Measurements from ENCODE around the gene SLC9A8. TPM values are rescaled to one million over a fixed set of nuclear protein-coding genes. Genes with fewer than 3 reads are reported as not detected.

Gene SLC9A8
- total and polyA plus RNA-seq, 9 of the 15 experiments (the other 6 are each of a cell fraction or from before 2014, with no cell fraction given): 0.56 to 9.7 (median 5.0) TPM

GRCh38 chr20:49762940-49763766 is 49.5 kb upstream of the SLC9A8 start (continued):
- TF ChIP-seq, protein P1, sequence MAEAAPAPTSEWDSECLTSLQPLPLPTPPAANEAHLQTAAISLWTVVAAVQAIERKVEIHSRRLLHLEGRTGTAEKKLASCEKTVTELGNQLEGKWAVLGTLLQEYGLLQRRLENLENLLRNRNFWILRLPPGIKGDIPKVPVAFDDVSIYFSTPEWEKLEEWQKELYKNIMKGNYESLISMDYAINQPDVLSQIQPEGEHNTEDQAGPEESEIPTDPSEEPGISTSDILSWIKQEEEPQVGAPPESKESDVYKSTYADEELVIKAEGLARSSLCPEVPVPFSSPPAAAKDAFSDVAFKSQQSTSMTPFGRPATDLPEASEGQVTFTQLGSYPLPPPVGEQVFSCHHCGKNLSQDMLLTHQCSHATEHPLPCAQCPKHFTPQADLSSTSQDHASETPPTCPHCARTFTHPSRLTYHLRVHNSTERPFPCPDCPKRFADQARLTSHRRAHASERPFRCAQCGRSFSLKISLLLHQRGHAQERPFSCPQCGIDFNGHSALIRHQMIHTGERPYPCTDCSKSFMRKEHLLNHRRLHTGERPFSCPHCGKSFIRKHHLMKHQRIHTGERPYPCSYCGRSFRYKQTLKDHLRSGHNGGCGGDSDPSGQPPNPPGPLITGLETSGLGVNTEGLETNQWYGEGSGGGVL (CRISPR knock-in tag; IDR thresholded peaks at IDR 0.05): peak; percentile 79
- TF ChIP-seq TCF7 (IDR thresholded peaks at IDR 0.05; ENCODE audit: borderline replicate concordance): no peak
- peak; percentile 44 to 83; a peak in 3 of 4 replicates for TF ChIP-seq KDM1A (IDR thresholded peaks at IDR 0.05)
- TF ChIP-seq KLF6 (CRISPR knock-in tag; IDR thresholded peaks at IDR 0.05; ENCODE audit: borderline replicate concordance): peak; percentile 94
- TF ChIP-seq PHTF2 (CRISPR knock-in tag; IDR thresholded peaks at IDR 0.05): 0 out of 2 replicates have a peak, but pooled peaks have one; percentile 37
- TF ChIP-seq, protein P2, sequence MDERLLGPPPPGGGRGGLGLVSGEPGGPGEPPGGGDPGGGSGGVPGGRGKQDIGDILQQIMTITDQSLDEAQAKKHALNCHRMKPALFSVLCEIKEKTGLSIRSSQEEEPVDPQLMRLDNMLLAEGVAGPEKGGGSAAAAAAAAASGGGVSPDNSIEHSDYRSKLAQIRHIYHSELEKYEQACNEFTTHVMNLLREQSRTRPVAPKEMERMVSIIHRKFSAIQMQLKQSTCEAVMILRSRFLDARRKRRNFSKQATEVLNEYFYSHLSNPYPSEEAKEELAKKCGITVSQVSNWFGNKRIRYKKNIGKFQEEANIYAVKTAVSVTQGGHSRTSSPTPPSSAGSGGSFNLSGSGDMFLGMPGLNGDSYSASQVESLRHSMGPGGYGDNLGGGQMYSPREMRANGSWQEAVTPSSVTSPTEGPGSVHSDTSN (CRISPR knock-in tag; IDR thresholded peaks at IDR 0.05; ENCODE audit: low read depth): no peak
- TF ChIP-seq, protein P2 (tag; conservative IDR thresholded peaks at IDR 0.05; ENCODE audit: low read depth): peak; percentile 64
- TF ChIP-seq NFIX (CRISPR knock-in tag; IDR thresholded peaks at IDR 0.05; ENCODE audit: low read depth): peak; percentile 55; the same call in 1 of the 2 replicates
- peak; percentile 96 for TF ChIP-seq ZNF583 (CRISPR knock-in tag; IDR thresholded peaks at IDR 0.05)
- TF ChIP-seq DACH1 (IDR thresholded peaks at IDR 0.05; ENCODE audit: partially characterized antibody): peak; percentile 19
- TF ChIP-seq, protein P3, sequence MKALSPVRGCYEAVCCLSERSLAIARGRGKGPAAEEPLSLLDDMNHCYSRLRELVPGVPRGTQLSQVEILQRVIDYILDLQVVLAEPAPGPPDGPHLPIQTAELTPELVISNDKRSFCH (CRISPR knock-in tag; IDR thresholded peaks at IDR 0.05): peak; percentile 10; the same call in 1 of the 2 replicates
- TF ChIP-seq, protein P3 (tag; IDR thresholded peaks at IDR 0.05): peak; percentile 94
- TF ChIP-seq E2F3 (CRISPR knock-in tag; IDR thresholded peaks at IDR 0.05): 0 out of 2 replicates have a peak, but pooled peaks have one; percentile 65
- TF ChIP-seq HSF4 (CRISPR knock-in tag; IDR thresholded peaks at IDR 0.05; ENCODE audit: borderline replicate concordance): peak; percentile 86; the same call in 1 of the 2 replicates
- TF ChIP-seq, protein P4, sequence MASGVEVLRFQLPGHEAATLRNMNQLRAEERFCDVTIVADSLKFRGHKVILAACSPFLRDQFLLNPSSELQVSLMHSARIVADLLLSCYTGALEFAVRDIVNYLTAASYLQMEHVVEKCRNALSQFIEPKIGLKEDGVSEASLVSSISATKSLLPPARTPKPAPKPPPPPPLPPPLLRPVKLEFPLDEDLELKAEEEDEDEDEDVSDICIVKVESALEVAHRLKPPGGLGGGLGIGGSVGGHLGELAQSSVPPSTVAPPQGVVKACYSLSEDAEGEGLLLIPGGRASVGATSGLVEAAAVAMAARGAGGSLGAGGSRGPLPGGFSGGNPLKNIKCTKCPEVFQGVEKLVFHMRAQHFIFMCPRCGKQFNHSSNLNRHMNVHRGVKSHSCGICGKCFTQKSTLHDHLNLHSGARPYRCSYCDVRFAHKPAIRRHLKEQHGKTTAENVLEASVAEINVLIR (CRISPR knock-in tag; IDR thresholded peaks at IDR 0.05): no peak
- peak; percentile 96 for TF ChIP-seq HDAC8 (tag; IDR thresholded peaks at IDR 0.05)
- TF ChIP-seq, protein P5, sequence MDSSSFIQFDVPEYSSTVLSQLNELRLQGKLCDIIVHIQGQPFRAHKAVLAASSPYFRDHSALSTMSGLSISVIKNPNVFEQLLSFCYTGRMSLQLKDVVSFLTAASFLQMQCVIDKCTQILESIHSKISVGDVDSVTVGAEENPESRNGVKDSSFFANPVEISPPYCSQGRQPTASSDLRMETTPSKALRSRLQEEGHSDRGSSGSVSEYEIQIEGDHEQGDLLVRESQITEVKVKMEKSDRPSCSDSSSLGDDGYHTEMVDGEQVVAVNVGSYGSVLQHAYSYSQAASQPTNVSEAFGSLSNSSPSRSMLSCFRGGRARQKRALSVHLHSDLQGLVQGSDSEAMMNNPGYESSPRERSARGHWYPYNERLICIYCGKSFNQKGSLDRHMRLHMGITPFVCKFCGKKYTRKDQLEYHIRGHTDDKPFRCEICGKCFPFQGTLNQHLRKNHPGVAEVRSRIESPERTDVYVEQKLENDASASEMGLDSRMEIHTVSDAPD (CRISPR knock-in tag; IDR thresholded peaks at IDR 0.05): peak; percentile 71; the same call in 1 of the 2 replicates
- no peak for TF ChIP-seq MYC (IDR thresholded peaks at IDR 0.05; ENCODE audit: low read depth, low read length)
- TF ChIP-seq MYC (CRISPR knock-in tag; IDR thresholded peaks at IDR 0.05; ENCODE audit: borderline replicate concordance, low read depth): peak; percentile 87
- TF ChIP-seq PYGO2 (tag; IDR thresholded peaks at IDR 0.05): peak; percentile 94

Measured in K562 (cell line).